Chondrocyte (in vitro differentiated cells): ENCODE results near the gene MEIKIN. TPM values are rescaled to one million over a fixed set of nuclear protein-coding genes. Genes with fewer than 3 reads are reported as not detected.

ENCODE experiments used
- DNase-seq: peaks from one replicate; pipeline ENCODE4 v3.0.0; 2021; ENCODE audit warnings: mixed read lengths, low spot score
- H3K27ac Mint-ChIP-seq: one replicate; pipeline ENCODE4 v1.8.0; 2021; ENCODE audit warnings: mild to moderate bottlenecking, moderate library complexity, mixed read lengths; ENCODE audit not compliant: unreplicated experiment
- H3K27me3 Mint-ChIP-seq: 2 replicates; pipeline ENCODE4 v1.8.0; 2021; ENCODE audit warnings: low read depth, mixed read lengths
- H3K36me3 Mint-ChIP-seq: 2 replicates; pipeline ENCODE4 v1.8.0; 2021; ENCODE audit warnings: low read depth, mixed read lengths
- H3K4me1 Mint-ChIP-seq: 2 replicates; pipeline ENCODE4 v1.8.0; 2021; ENCODE audit warnings: low read depth, mild to moderate bottlenecking, mixed read lengths
- H3K4me3 Mint-ChIP-seq: one replicate; pipeline ENCODE4 v1.8.0; 2021; ENCODE audit warnings: mild to moderate bottlenecking, moderate library complexity, mixed read lengths; ENCODE audit not compliant: unreplicated experiment
- H3K9me3 Mint-ChIP-seq: 2 replicates; pipeline ENCODE4 v1.8.0; 2021; ENCODE audit warnings: low read depth, mixed read lengths
- total RNA-seq: library from RNA; stranded (reverse); gene quantifications from 3 replicates; pipeline ENCODE4 v1.2.1, GENCODE V29; 2021
- TF ChIP-seq, protein P1 (sequence below): fragments of 200-600 bp; sonication (generic); IDR thresholded peaks from 2 replicates; pipeline ENCODE4 v1.5.0; 2021; ENCODE audit warnings: antibody characterized with exemption, mild to moderate bottlenecking, moderate library complexity

The MEIKIN gene
- total RNA-seq, 1 donor from 2014 or later = not detected

- no peaks in the 10 kb centered on the region for H3K9me3 Mint-ChIP-seq
- no peaks in the 10 kb centered on the region for H3K36me3 Mint-ChIP-seq
- TF ChIP-seq, protein P1, sequence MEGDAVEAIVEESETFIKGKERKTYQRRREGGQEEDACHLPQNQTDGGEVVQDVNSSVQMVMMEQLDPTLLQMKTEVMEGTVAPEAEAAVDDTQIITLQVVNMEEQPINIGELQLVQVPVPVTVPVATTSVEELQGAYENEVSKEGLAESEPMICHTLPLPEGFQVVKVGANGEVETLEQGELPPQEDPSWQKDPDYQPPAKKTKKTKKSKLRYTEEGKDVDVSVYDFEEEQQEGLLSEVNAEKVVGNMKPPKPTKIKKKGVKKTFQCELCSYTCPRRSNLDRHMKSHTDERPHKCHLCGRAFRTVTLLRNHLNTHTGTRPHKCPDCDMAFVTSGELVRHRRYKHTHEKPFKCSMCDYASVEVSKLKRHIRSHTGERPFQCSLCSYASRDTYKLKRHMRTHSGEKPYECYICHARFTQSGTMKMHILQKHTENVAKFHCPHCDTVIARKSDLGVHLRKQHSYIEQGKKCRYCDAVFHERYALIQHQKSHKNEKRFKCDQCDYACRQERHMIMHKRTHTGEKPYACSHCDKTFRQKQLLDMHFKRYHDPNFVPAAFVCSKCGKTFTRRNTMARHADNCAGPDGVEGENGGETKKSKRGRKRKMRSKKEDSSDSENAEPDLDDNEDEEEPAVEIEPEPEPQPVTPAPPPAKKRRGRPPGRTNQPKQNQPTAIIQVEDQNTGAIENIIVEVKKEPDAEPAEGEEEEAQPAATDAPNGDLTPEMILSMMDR = no peak
- no peaks in the 10 kb centered on the region for H3K27me3 Mint-ChIP-seq
- DNase-seq = no peak
- no peak overlapping the region for H3K4me3 Mint-ChIP-seq
- peaks cover 62% of the 10 kb centered on the region for H3K4me1 Mint-ChIP-seq
- H3K27ac Mint-ChIP-seq = peak overlapping the region; percentile 25
These were observed 155.7 kb downstream of the MEIKIN start for GRCh38 chr5:131789765-131790164.

GRCh38 chr5:131787736-131788135 lies 157.7 kb downstream of the MEIKIN start:
- Mint-ChIP-seq H3K36me3 (no peaks in the 10 kb centered on the region), H3K4me3 (no peak overlapping the region), H3K9me3 (no peaks in the 10 kb centered on the region), H3K4me1 (peaks cover 60% of the 10 kb centered on the region), H3K27me3 (no peaks in the 10 kb centered on the region), H3K27ac (no peak overlapping the region)
- DNase-seq = no peak
- TF ChIP-seq, protein P1 = no peak

- Mint-ChIP-seq H3K27ac (no peak overlapping the region), H3K36me3 (no peaks in the 10 kb centered on the region), H3K9me3 (no peaks in the 10 kb centered on the region), H3K4me1 (peaks cover 62% of the 10 kb centered on the region), H3K4me3 (no peak overlapping the region), H3K27me3 (no peaks in the 10 kb centered on the region)
- TF ChIP-seq, protein P1 = no peak
- no peak for DNase-seq
These were observed 158.4 kb downstream of the MEIKIN start for GRCh38 chr5:131786900-131787692.

GRCh38 chr5:131786036-131786435 lies 159.4 kb downstream of the MEIKIN start:
- Mint-ChIP-seq H3K4me1 (peaks cover 53% of the 10 kb centered on the region), H3K27ac (no peak overlapping the region), H3K9me3 (peaks cover 2% of the 10 kb centered on the region), H3K27me3 (no peaks in the 10 kb centered on the region), H3K4me3 (no peak overlapping the region), H3K36me3 (peaks cover 2% of the 10 kb centered on the region)
- TF ChIP-seq, protein P1 = no peak
- no peak for DNase-seq

DNA sequence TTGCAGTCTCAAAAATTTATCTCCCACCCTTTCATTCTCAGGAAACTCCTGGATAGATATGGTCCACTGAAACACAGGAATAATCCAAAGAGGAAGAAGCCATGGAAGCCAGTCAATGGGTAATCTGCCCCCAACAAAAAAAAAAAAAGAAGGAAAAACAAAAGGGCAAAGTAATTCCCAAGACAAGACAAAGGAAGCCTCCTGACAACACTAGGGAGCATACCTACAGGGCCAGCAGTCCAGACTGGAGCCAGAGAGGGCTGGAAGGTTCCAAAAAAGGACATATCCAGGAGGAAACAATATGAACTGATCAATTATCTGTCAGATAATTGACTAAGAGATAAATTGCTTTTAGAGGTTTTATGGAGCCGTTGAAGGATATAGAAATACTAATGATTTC lies 161.6 kb downstream of the MEIKIN start:
- Mint-ChIP-seq H3K9me3 (peaks cover 2% of the 10 kb centered on the region), H3K4me1 (peaks cover 43% of the 10 kb centered on the region), H3K27me3 (no peaks in the 10 kb centered on the region), H3K36me3 (peaks cover 2% of the 10 kb centered on the region), H3K4me3 (no peak overlapping the region), H3K27ac (peak overlapping the region; percentile 90)
- no peak for DNase-seq
- TF ChIP-seq, protein P1 = no peak
